IMR-90 (cell line): ENCODE results near the gene CLEC14A. TPM values are rescaled to one million over a fixed set of nuclear protein-coding genes. Genes with fewer than 3 reads are reported as not detected.

Source experiments
- ATAC-seq: fragments of 200-7000 bp; cut with Tn5 transposase; 2 replicates; pipeline ENCODE4 v1.9.1; 2020; ENCODE audit warnings: low read depth, mild to moderate bottlenecking, moderate library complexity
- BruUV-seq: library from RNA; stranded (reverse); fragments of 400-500 nt; replicated peaks from 2 replicates; lab custom pipeline; 2021; lab: Mats Ljungman, UMichigan
- CTCF ChIA-PET: fragments of 300-600 bp; formaldehyde crosslinking; extraction: SDS; loops from one replicate; lab custom pipeline; 2021; ENCODE audit warnings: antibody characterized with exemption; lab: Yijun Ruan, JAX
- POLR2A ChIA-PET: fragments of 300-600 bp; sonication (Branson Sonifier 250); formaldehyde crosslinking; loops from one replicate; lab custom pipeline; 2022; ENCODE audit warnings: antibody characterized with exemption; ENCODE audit not compliant: unreplicated experiment; lab: Charles Lee
- DNase-seq: peaks from one replicate; pipeline ENCODE4 v3.0.0; 2013
- H2AFZ ChIP-seq: replicated peaks from 2 replicates; pipeline ENCODE3; 2013; ENCODE audit warnings: low read length, mild to moderate bottlenecking; ENCODE audit not compliant: poor library complexity
- H2AK5ac ChIP-seq: 2 replicates; pipeline ENCODE4 v1.6.1; 2013; ENCODE audit warnings: low read depth, low read length, inconsistent platforms
- H2AK9ac ChIP-seq: replicated peaks from 2 replicates; pipeline ENCODE3; 2013; ENCODE audit warnings: mild to moderate bottlenecking, low read depth, low read length, moderate library complexity; ENCODE audit not compliant: poor library complexity
- H2BK120ac ChIP-seq: 2 replicates; pipeline ENCODE4 v1.6.1; 2013; ENCODE audit warnings: low read depth, low read length, inconsistent platforms
- H2BK15ac ChIP-seq: 3 replicates; pipeline ENCODE4 v1.6.1; 2013; ENCODE audit warnings: low read depth, low read length, inconsistent platforms
- H2BK20ac ChIP-seq: 2 replicates; pipeline ENCODE4 v1.6.1; 2013; ENCODE audit warnings: low read depth, mild to moderate bottlenecking, inconsistent platforms, low read length, moderate library complexity
- H2BK5ac ChIP-seq: 2 replicates; pipeline ENCODE4 v1.6.1; 2013; ENCODE audit warnings: mild to moderate bottlenecking, low read depth, low read length, inconsistent platforms; ENCODE audit not compliant: poor library complexity, severe bottlenecking
- H3K14ac ChIP-seq: replicated peaks from 2 replicates; pipeline ENCODE4 v1.6.1; 2013; ENCODE audit warnings: low read depth, low read length, inconsistent platforms
- H3K18ac ChIP-seq: 2 replicates; pipeline ENCODE4 v1.6.1; 2013; ENCODE audit warnings: low read depth, low read length, control low read depth
- H3K23ac ChIP-seq: 2 replicates; pipeline ENCODE4 v1.6.1; 2013; ENCODE audit warnings: low read depth, low read length, inconsistent platforms
- H3K27ac ChIP-seq: 2 replicates; pipeline ENCODE4 v1.5.1; 2013; ENCODE audit warnings: mild to moderate bottlenecking, control low read depth, low read length; ENCODE audit not compliant: insufficient read depth
- H3K27me3 ChIP-seq: 2 replicates; pipeline ENCODE4 v1.6.1; 2013; ENCODE audit warnings: low read length; ENCODE audit not compliant: control insufficient read depth, insufficient read depth
- H3K36me3 ChIP-seq: 2 replicates; pipeline ENCODE4 v1.6.1; 2013; ENCODE audit warnings: low read length, mixed read lengths; ENCODE audit not compliant: control insufficient read depth, insufficient read depth
- H3K4ac ChIP-seq: 2 replicates; pipeline ENCODE4 v1.6.1; 2013; ENCODE audit warnings: low read depth, low read length, inconsistent platforms
- H3K4me1 ChIP-seq: 2 replicates; pipeline ENCODE4 v1.6.1; 2013; ENCODE audit warnings: low read length, mixed read lengths; ENCODE audit not compliant: control insufficient read depth, insufficient read depth
- H3K4me2 ChIP-seq: 2 replicates; pipeline ENCODE4 v1.6.1; 2013; ENCODE audit warnings: low read depth, mild to moderate bottlenecking, control low read depth, low read length, moderate library complexity
- H3K4me3 ChIP-seq: 2 replicates; pipeline ENCODE4 v1.5.1; 2013; ENCODE audit warnings: low read depth, mild to moderate bottlenecking, control low read depth, low read length, moderate library complexity; ENCODE audit not compliant: insufficient read depth
- H3K56ac ChIP-seq: 2 replicates; pipeline ENCODE4 v1.6.1; 2013; ENCODE audit warnings: low read length, inconsistent platforms; ENCODE audit not compliant: insufficient read depth; ENCODE audit errors: extremely low read depth
- H3K79me1 ChIP-seq, 2 experiments: 2 replicates each; pipeline ENCODE4 v1.6.1; 2013; ENCODE audit warnings: low read length in 2 of 2, inconsistent platforms in 1 of 2, low read depth in 1 of 2
- H3K9ac ChIP-seq: 2 replicates; pipeline ENCODE4 v1.6.1; 2013; ENCODE audit warnings: low read depth, low read length, control low read depth
- H3K9me1 ChIP-seq: 2 replicates; pipeline ENCODE4 v1.6.1; 2013; ENCODE audit warnings: low read length, inconsistent platforms; ENCODE audit not compliant: insufficient read depth
- H3K9me3 ChIP-seq: 2 replicates; pipeline ENCODE4 v1.6.1; 2013; ENCODE audit warnings: low read length; ENCODE audit not compliant: control insufficient read depth, insufficient read depth
- H4K20me1 ChIP-seq: 2 replicates; pipeline ENCODE4 v1.6.1; 2013; ENCODE audit warnings: low read length, inconsistent platforms; ENCODE audit not compliant: insufficient read depth
- H4K5ac ChIP-seq: 2 replicates; pipeline ENCODE4 v1.6.1; 2013; ENCODE audit warnings: mild to moderate bottlenecking, low read depth, low read length, control low read depth
- H4K8ac ChIP-seq, 2 experiments: 2 replicates each; pipeline ENCODE4 v1.6.1; 2013; ENCODE audit warnings: low read depth in 2 of 2, low read length in 2 of 2, control low read depth in 1 of 2, inconsistent platforms in 1 of 2
- H4K91ac ChIP-seq: 2 replicates; pipeline ENCODE4 v1.6.1; 2013; ENCODE audit warnings: low read depth, low read length, inconsistent platforms; ENCODE audit not compliant: insufficient read depth
- CHD1 ChIP-seq: IDR thresholded peaks from 2 replicates; pipeline ENCODE4 v1.6.1; 2012; ENCODE audit warnings: low read depth, low read length, improper control_type of control experiment
- WGBS, 2 experiments: methylation state at CpG; one replicate each; pipeline versions ENCODE4 v1.1.5 to v1.1.7; 2013; ENCODE audit warnings: missing lambda C conversion rate in 2 of 2; ENCODE audit not compliant: insufficient read length in 1 of 2; ENCODE audit errors: extremely low coverage in 2 of 2; 5-methylcytosine and 5-hydroxymethylcytosine counted together
- dilution Hi-C: fragments of 300-500 bp; cut with HindIII; formaldehyde crosslinking; loops from one replicate; pipeline ENCODE4 v1.14.3; 2018; ENCODE audit warnings: low sequenced_read_pairs; ENCODE audit not compliant: unreplicated experiment
- in situ Hi-C: fragments of 300-500 bp; cut with MboI; formaldehyde crosslinking; loops from 3 replicates; pipeline ENCODE4 v1.14.3; 2019; ENCODE audit warnings: low sequenced_read_pairs, inconsistent platforms, mixed read lengths
- intact Hi-C: fragments of 100-400 bp; cut with micrococcal nuclease; formaldehyde crosslinking; loops from 2 replicates; pipeline ENCODE4 v1.10.0; 2022
- polyA plus RNA-seq, 3 experiments: library from polyadenylated mRNA; depleted of rRNA; stranded (reverse); fragments of >200 nt; gene quantifications; 2 replicates each; pipeline ENCODE4 v1.2.3, GENCODE V29; 2012; ENCODE audit warnings: low replicate concordance in 1 of 3
- total RNA-seq: library from RNA; depleted of rRNA; stranded (reverse); fragments of >200 nt; gene quantifications from 2 replicates; pipeline ENCODE4 v1.2.3, GENCODE V29; 2012

The CLEC14A gene
- total and polyA plus RNA-seq, 2 of the 4 experiments (the other 2 are of a cell fraction): 3.0 to 6.2 TPM

GRCh38 chr14:38278035-38278434 is 22.1 kb upstream of the CLEC14A start:
- ChIA-PET CTCF (no interaction called here), POLR2A (no interaction called here)
- no peak overlapping the region for H2BK20ac ChIP-seq
- no peaks in the 10 kb centered on the region for H3K9me1 ChIP-seq
- no peak overlapping the region for H2BK120ac ChIP-seq
- no peaks in the 10 kb centered on the region for H3K36me3 ChIP-seq
- ATAC-seq (no peak), DNase-seq (no peak)
- no CpG with 5 or more reads among the region's 1 CpG for WGBS, 2 experiments
- no peak overlapping the region for H3K23ac ChIP-seq
- no peak overlapping the region for H3K4me3 ChIP-seq
- no peak overlapping the region for H2AK5ac ChIP-seq
- H2AK9ac ChIP-seq: no peak overlapping the region
- no peak overlapping the region for H3K4ac ChIP-seq
- no peak overlapping the region for H3K27ac ChIP-seq
- no peak overlapping the region for H2AFZ ChIP-seq
- no peak overlapping the region for H4K91ac ChIP-seq
- TF ChIP-seq CHD1: no peak
- H2BK5ac ChIP-seq: no peak overlapping the region
- H3K9me3 ChIP-seq: no peaks in the 10 kb centered on the region
- no TSS peak for BruUV-seq
- H3K18ac ChIP-seq: no peak overlapping the region
- no peak overlapping the region for H3K56ac ChIP-seq
- no peak overlapping the region for H3K4me2 ChIP-seq
- H3K27me3 ChIP-seq: no peaks in the 10 kb centered on the region
- intact Hi-C loops: no loop called here
- dilution Hi-C loops: no loop called here
- H3K79me1 ChIP-seq: no peaks in the 10 kb centered on the region
- H4K20me1 ChIP-seq: no peaks in the 10 kb centered on the region
- H3K9ac ChIP-seq: no peak overlapping the region
- H4K5ac ChIP-seq: no peak overlapping the region
- in situ Hi-C loops: no loop called here
- H4K8ac ChIP-seq: no peak overlapping the region
- H3K14ac ChIP-seq: no peak overlapping the region
- no peaks in the 10 kb centered on the region; the same call in 1 of the 2 replicates for H3K4me1 ChIP-seq
- H2BK15ac ChIP-seq: no peak overlapping the region
